Activated naive CD4-positive, alpha-beta T cell treated with anti-CD3 and anti-CD28 coated beads, Interleukin-2, amount 50 U/mL, for 24 hours (primary cell): ENCODE data around the gene ARHGAP26.
"Not testable (repeated sequence)": the region's sequence is repeated elsewhere in the genome, so short reads cannot be mapped to it uniquely, and the experiment has no call there.

Experiments
- H3K27ac Mint-ChIP-seq: one replicate; pipeline ENCODE4 v1.8.0; 2021; ENCODE audit warnings: mild to moderate bottlenecking, mixed read lengths
- H3K27me3 Mint-ChIP-seq: one replicate; pipeline ENCODE4 v1.8.0; 2021; ENCODE audit warnings: mixed read lengths
- H3K36me3 Mint-ChIP-seq: one replicate; pipeline ENCODE4 v1.8.0; 2021; ENCODE audit warnings: mixed read lengths
- H3K4me1 Mint-ChIP-seq: one replicate; pipeline ENCODE4 v1.8.0; 2021; ENCODE audit warnings: mixed read lengths
- H3K4me3 Mint-ChIP-seq: one replicate; pipeline ENCODE4 v1.8.0; 2021; ENCODE audit warnings: mild to moderate bottlenecking, mixed read lengths
- H3K9me3 Mint-ChIP-seq: one replicate; pipeline ENCODE4 v1.8.0; 2021; ENCODE audit warnings: mixed read lengths

Gene ARHGAP26

GRCh38 chr5:143192191-143192900 lies 422.2 kb downstream of the ARHGAP26 start:
- Mint-ChIP-seq H3K4me1 (peaks cover 4% of the 10 kb centered on the region), H3K9me3 (peaks cover 11% of the 10 kb centered on the region), H3K36me3 (peaks cover 28% of the 10 kb centered on the region), H3K27ac (no peak overlapping the region), H3K27me3 (no peaks in the 10 kb centered on the region), H3K4me3 (no peak overlapping the region)

- H3K4me1 Mint-ChIP-seq = peaks cover 9% of the 10 kb centered on the region
- H3K36me3 Mint-ChIP-seq = peaks cover 27% of the 10 kb centered on the region
- H3K4me3 Mint-ChIP-seq = no peak overlapping the region
- no peak overlapping the region for H3K27ac Mint-ChIP-seq
- H3K9me3 Mint-ChIP-seq = peaks cover 6% of the 10 kb centered on the region
- no peaks in the 10 kb centered on the region for H3K27me3 Mint-ChIP-seq
These were observed 424.0 kb downstream of the ARHGAP26 start for GRCh38 chr5:143194206-143194605.

DNA sequence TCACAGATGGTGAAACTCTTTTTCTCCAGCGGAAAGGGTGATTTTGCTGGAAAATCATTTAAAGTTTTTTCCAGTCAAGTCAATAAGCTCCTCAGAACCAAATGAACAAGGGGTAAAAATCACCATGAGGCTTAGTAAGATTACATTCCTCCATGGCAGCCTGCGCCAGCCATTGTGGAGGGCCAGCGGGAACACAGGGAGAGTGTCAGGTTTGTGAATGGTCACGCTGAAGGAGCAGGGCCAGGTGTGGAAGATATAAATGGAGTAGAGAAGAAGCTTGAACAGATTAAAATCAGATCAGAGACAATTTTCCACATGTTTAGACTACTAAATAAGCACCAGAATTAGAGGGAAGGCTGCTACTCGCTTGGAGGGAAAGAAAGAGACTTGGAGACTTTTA lies 424.5 kb downstream of the ARHGAP26 start:
- Mint-ChIP-seq H3K27me3 (no peaks in the 10 kb centered on the region), H3K4me1 (peaks cover 9% of the 10 kb centered on the region), H3K9me3 (peaks cover 6% of the 10 kb centered on the region)

GRCh38 chr5:143195491-143195890 lies 425.3 kb downstream of the ARHGAP26 start:
- Mint-ChIP-seq H3K4me3 (no peak overlapping the region), H3K9me3 (peaks cover 6% of the 10 kb centered on the region), H3K36me3 (peaks cover 24% of the 10 kb centered on the region), H3K4me1 (peaks cover 9% of the 10 kb centered on the region), H3K27me3 (no peaks in the 10 kb centered on the region), H3K27ac (no peak overlapping the region)

More for the DNA sequence above, 424.5 kb downstream of the ARHGAP26 start:
- Mint-ChIP-seq H3K4me3 (no peak overlapping the region), H3K36me3 (peaks cover 28% of the 10 kb centered on the region), H3K27ac (no peak overlapping the region)

- no peak overlapping the region for H3K27ac Mint-ChIP-seq
- H3K4me1 Mint-ChIP-seq = peaks cover 9% of the 10 kb centered on the region
- H3K9me3 Mint-ChIP-seq = peaks cover 4% of the 10 kb centered on the region
- no peaks in the 10 kb centered on the region for H3K27me3 Mint-ChIP-seq
- no peak overlapping the region for H3K4me3 Mint-ChIP-seq
- H3K36me3 Mint-ChIP-seq = peaks cover 23% of the 10 kb centered on the region
These were observed 426.6 kb downstream of the ARHGAP26 start for GRCh38 chr5:143196601-143197259.

DNA sequence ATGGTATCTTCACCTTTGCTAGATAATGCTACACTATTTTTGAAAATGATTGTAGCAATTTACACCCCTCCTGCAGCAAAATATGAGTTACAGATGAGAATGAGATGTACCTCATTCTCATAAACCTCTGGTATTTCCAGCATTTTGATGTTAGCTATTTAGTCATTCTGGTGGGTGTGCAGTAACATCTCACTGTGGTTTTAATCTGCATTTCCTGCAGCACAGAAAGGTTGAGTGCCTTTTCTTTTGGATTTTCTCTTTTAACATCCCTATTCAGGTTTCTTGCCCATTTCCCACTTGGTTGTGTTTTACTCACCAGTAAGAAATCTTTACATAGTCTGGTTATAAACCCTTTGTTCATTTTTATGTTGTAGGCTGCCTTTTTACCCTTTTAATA lies 427.1 kb downstream of the ARHGAP26 start:
- peaks cover 25% of the 10 kb centered on the region for H3K36me3 Mint-ChIP-seq
- H3K4me3 Mint-ChIP-seq = no peak overlapping the region
- H3K27ac Mint-ChIP-seq = no peak overlapping the region
- no peaks in the 10 kb centered on the region for H3K9me3 Mint-ChIP-seq
- H3K4me1 Mint-ChIP-seq = peaks cover 9% of the 10 kb centered on the region
- no peaks in the 10 kb centered on the region for H3K27me3 Mint-ChIP-seq

DNA sequence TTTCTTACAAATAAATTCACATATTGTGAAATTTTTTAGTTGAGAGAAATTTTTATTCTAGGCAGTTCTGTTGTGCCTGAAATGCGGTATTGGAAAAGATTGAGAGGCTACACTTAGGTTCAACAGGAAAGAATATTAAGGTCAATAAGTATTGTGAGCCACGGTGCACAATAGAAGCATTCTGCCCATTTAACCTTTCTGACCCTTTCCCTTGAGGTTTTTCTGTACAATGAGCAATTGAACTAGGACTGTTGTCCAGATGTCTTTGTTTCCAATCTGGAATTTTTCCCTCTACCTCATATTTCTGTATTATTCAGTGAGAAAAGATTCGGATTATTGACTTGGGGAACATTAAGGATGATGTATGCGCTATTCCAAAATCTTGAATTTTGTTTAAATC lies 428.2 kb downstream of the ARHGAP26 start:
- peaks cover 9% of the 10 kb centered on the region for H3K4me1 Mint-ChIP-seq
- H3K36me3 Mint-ChIP-seq = peaks cover 27% of the 10 kb centered on the region
- no peak overlapping the region for H3K27ac Mint-ChIP-seq
- H3K4me3 Mint-ChIP-seq = no peak overlapping the region
- H3K27me3 Mint-ChIP-seq = no peaks in the 10 kb centered on the region
- H3K9me3 Mint-ChIP-seq = no peaks in the 10 kb centered on the region

GRCh38 chr5:143199161-143199560 lies 429.0 kb downstream of the ARHGAP26 start:
- no peak overlapping the region for H3K4me3 Mint-ChIP-seq

GRCh38 chr5:143199843-143200242 lies 429.7 kb downstream of the ARHGAP26 start:
- Mint-ChIP-seq H3K4me3 (no peak overlapping the region), H3K9me3 (no peaks in the 10 kb centered on the region), H3K4me1 (peaks cover 9% of the 10 kb centered on the region), H3K36me3 (peaks cover 19% of the 10 kb centered on the region), H3K27ac (no peak overlapping the region), H3K27me3 (no peaks in the 10 kb centered on the region)

More at GRCh38 chr5:143199161-143199560, 429.0 kb downstream of the ARHGAP26 start:
- Mint-ChIP-seq H3K4me1 (peaks cover 9% of the 10 kb centered on the region), H3K27ac (no peak overlapping the region), H3K36me3 (peaks cover 25% of the 10 kb centered on the region), H3K9me3 (no peaks in the 10 kb centered on the region), H3K27me3 (no peaks in the 10 kb centered on the region)

GRCh38 chr5:143200781-143201398 lies 430.7 kb downstream of the ARHGAP26 start:
- H3K4me3 Mint-ChIP-seq = no peak overlapping the region
- H3K9me3 Mint-ChIP-seq = no peaks in the 10 kb centered on the region
- peaks cover 19% of the 10 kb centered on the region for H3K36me3 Mint-ChIP-seq
- H3K4me1 Mint-ChIP-seq = peaks cover 9% of the 10 kb centered on the region
- H3K27ac Mint-ChIP-seq = no peak overlapping the region
- no peaks in the 10 kb centered on the region for H3K27me3 Mint-ChIP-seq

- Mint-ChIP-seq H3K4me3 (no peak overlapping the region), H3K27ac (no peak overlapping the region)
These were observed 431.4 kb downstream of the ARHGAP26 start for GRCh38 chr5:143201589-143201988.

GRCh38 chr5:143203301-143203956 lies 433.3 kb downstream of the ARHGAP26 start:
- H3K27ac Mint-ChIP-seq, H3K4me1 Mint-ChIP-seq, H3K27me3 Mint-ChIP-seq, H3K4me3 Mint-ChIP-seq, H3K9me3 Mint-ChIP-seq: not testable (repeated sequence)
- peaks cover 14% of the 10 kb centered on the region for H3K36me3 Mint-ChIP-seq

More at GRCh38 chr5:143201589-143201988, 431.4 kb downstream of the ARHGAP26 start:
- Mint-ChIP-seq H3K4me1 (peaks cover 9% of the 10 kb centered on the region), H3K27me3 (no peaks in the 10 kb centered on the region), H3K9me3 (no peaks in the 10 kb centered on the region), H3K36me3 (peaks cover 19% of the 10 kb centered on the region)

DNA sequence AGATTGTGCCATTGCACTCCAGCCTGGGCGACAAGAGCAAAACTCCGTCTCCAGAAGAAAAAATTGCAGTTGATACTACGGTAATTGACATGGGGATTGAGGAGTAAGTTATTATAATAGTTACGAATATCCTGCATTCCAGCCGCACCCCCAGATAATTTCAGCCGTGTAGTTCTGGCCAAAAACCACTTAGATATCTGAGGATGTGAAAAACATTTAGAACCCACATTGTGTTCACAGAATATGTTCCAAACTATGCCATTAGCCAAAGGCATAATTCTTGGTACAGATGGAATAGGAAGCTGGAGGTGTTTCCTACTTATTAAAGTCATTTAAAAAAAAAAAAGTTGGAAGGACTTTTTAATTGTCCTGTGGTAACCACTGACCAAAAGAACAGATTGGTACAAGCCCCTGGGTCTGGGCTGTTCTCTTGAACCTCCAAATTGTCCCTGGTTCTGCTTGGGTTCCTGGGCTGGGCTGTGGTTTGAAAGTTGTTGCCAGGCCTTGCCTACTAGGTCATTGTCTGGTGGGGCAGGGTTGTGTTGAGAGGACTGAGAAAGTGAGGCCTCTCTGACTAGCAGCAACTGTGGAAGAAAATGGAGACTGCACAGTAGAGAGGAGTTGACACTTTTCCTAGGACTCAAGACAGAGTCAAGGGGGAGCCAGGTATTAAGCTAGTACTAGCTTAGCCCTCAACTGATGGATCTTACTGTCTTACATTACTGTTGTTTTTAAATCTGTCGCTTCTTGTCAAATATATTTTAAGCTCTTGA lies 434.5 kb downstream of the ARHGAP26 start:
- no peak overlapping the region for H3K4me3 Mint-ChIP-seq
- no peak overlapping the region for H3K27ac Mint-ChIP-seq
- peaks cover 16% of the 10 kb centered on the region for H3K36me3 Mint-ChIP-seq
- no peaks in the 10 kb centered on the region for H3K4me1 Mint-ChIP-seq
- no peaks in the 10 kb centered on the region for H3K27me3 Mint-ChIP-seq
- no peaks in the 10 kb centered on the region for H3K9me3 Mint-ChIP-seq

DNA sequence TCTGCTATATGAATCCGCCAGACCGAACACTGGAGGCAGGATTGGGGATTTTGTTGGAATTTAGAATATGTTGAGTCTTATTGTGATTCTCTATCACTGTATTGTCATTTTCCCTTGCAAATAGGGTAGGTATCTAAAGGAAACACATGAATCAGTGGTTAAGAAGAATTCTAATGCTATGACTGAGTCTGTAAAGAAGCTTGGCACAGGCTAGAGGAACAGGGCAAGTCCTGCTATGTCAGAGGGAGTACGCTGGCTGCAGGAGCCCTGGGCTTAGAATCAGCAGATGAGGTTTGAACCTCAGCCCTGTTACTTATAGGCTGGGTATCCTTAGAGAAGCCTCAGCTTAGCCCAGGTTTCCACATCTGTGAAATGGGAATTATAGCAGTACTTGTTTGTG lies 435.2 kb downstream of the ARHGAP26 start:
- no peaks in the 10 kb centered on the region for H3K27me3 Mint-ChIP-seq
- no peak overlapping the region for H3K4me3 Mint-ChIP-seq
- no peaks in the 10 kb centered on the region for H3K4me1 Mint-ChIP-seq
- no peaks in the 10 kb centered on the region for H3K9me3 Mint-ChIP-seq
- H3K27ac Mint-ChIP-seq = no peak overlapping the region
- H3K36me3 Mint-ChIP-seq = peaks cover 14% of the 10 kb centered on the region

- peaks cover 14% of the 10 kb centered on the region for H3K36me3 Mint-ChIP-seq
These were observed 435.7 kb downstream of the ARHGAP26 start for GRCh38 chr5:143205883-143206195.

More at GRCh38 chr5:143205883-143206195, 435.7 kb downstream of the ARHGAP26 start:
- Mint-ChIP-seq H3K4me3 (no peak overlapping the region), H3K27me3 (no peaks in the 10 kb centered on the region), H3K27ac (no peak overlapping the region), H3K9me3 (no peaks in the 10 kb centered on the region), H3K4me1 (no peaks in the 10 kb centered on the region)
